ENCODE data around the gene ATP5F1E.
"Not testable (repeated sequence)": the region's sequence is repeated elsewhere in the genome, so short reads cannot be mapped to it uniquely, and the experiment has no call there.

ATP5F1E gene

DNA sequence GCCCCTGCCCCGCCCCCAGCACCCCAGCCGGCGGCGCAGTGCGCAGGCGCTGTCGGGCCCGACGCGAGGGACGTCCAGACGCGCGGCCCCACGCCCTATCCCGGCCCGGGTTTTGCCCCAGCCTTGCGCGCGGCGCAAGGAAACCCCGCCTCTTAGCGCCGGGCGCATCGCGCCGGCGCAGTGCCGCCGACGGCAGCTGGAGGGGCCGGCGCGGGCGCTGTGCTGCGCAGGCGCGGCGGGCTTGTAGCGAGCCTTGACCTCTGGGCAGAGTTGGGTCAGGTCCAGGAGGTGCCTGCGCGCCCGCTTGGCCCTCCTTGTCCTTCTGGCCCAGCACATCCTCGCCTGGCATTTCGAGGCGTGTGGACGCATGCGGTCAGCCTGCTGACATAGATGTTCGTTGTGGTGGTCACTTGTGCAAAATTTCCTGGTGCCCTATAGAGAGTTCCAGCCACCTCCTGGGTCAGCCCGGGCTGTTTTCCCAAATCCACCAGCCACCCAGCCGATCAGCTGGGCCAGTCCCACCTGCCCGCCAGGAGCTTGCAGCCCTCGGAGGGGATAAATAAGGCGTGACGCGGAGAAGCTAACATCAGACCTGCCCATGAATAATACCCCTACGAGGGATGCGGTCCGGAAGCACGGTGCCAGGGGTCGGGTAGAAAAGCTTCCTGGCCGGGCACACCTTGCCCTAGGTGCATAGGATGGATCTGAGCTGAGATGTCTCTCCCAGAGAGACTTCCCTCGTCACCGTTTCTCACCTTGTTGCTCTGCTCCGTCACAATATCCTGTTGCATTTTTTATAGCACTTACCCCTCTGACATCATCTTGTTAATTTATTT is 10.9 kb upstream of the ATP5F1E start:
- DNase-seq: peak; percentile 95

DNA sequence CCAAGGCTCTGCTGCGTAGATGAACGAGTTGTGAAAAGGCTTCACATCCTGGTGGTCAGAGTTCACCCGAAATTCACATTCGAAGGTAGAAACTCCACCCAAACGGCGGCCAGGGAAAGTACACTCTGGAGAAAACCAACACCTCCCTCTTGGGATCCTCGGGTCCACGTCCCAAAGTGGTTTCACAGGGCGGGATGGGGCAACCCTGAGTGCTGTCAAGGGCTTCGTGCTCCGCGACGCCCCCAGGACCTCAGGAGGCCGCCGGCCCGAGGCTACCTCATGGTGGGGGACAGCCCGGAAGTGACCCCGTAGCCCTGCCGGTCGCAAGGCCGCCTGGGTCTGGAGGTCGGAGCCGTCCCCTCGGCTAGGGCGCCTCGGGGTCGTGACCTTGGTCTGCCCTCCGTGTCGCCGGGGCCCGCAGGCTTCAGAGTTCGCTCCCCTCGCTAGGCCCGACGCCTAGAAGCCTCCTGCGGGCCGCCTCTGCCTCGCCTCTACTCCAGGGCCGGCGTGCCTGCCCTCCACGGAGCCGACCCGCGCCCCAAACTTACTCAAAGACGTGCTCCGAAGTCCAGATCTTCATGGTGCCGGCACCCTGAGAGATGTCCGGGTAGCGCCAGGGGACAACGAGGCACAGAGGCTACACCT is 10.1 kb upstream of the ATP5F1E start, which contains the start of gene PRELID3B:
Gene PRELID3B (minus strand): TSS at position 636 of the 645 bp plus-strand sequence. CDS start 56 bp downstream, at position 580.
- no peak for DNase-seq

DNA sequence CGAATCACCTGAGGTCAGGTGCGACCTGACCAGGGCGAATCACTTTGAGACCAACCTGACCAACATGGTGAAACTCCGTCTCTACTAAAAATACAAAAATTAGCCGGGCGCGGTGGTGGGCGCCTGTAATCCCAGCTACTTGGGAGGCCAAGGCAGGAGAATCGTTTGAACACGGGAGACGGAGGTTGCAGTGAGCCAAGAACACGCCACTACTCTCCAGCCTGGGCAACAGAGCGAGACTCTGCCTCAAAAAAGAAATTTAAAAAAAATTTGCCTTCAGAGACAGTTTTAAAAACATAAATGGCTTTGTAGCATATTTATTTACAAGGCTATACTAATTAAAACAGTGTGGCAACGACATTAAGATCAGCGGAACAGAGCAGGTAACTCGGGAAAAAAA is 9.4 kb upstream of the ATP5F1E start:
- not testable (repeated sequence) for DNase-seq

DNA sequence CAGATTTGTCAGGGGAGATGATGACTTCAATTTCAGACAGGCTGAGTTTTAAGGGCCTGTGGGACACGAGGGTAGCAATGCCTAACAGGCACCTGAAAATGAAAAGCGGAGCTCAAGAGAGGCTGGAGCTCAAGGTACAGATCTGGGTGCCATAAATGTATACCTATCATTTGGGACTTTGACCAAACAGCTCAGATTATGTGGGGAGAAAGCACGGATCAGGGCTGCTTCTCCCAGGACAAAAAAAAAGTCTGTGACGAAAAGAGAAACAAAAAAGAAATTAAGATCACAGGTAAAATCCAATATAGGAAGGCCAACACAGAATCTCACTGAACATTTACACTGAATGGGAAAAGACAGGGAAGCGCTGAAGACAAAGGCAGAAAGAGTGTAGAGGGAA is 8.5 kb upstream of the ATP5F1E start:
- no peak for DNase-seq

DNA sequence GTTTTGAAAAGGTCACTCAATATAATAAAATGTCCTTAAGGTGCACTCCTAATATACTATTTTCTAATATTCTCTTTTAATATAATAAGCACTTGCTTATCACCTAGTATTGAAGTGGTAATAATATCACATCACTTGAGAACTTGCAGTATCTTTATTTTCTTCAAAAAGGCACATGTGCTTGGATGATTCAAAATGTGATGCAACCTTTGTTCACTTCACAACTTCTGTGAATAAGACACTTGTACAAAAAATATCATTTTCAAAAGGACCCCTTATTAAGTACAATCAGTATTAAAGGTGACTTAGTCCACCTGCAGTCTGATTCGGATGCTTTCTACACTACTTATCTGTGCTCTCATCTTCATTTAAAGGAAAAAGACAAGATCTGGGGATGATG is 7.1 kb upstream of the ATP5F1E start:
- no peak for DNase-seq

DNA sequence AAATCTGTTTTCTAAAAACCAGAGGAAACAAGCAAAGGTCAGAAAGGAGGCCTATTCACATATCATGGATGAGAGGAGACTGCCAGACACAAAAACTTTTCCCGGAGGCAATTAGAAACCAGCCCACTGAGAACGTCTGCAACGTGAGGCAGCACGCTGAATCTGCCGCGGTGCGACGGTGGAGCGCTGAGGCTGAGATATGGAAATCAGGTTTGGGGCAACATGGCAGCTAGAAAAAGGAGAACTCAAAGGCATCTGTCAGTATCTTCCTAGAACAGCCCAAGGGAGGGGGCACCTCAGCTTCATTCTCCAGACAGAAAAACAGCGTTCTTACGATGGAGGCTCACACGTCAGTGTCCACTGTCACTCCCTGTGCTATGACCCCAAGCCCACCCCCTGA is 5.3 kb upstream of the ATP5F1E start:
- no peak for DNase-seq

DNA sequence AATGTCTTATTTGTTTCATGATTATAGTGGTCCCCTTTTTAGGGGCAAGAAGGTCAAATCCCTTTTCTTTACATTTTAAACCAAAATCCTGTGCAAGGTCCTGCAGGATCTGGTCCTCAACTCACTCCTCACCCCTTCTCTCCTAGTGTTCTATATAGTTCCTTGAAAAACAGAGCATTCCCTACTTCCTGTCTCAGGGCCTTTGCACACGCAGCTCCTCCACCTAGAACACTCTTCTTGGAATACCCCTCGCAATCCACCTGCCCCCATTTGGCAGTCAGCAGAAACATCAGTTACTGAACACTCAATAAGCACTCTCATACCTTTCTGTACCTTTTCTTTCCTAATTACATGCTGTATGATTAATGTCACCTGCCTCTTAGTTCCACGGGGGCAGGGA is 3.2 kb upstream of the ATP5F1E start:
- no peak for DNase-seq

DNA sequence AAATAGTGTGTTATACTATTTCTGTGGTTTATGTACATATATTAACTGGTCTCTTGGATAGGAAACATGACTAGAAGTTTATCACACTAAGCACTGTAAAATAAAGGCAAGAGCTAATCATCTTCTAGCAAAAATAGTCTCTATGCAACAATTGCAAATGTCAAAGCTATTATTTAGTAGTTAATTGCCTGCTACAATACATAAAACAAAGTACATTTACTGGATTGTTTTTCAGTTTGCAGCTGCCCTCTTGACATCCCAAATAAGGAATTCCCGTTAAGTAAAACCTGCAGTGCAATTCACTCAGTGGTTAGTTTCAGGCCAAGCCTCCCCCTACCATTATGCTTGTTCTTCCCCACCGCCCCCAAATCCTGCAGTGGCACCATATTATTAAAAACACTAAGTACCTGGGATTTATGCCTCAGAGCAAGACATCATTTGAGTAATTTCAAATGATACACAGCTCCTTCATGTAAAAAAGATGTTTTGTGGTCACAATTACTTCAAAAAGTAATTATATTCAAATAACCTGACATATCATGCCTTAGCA is 1.6 kb upstream of the ATP5F1E start:
- DNase-seq: no peak

DNA sequence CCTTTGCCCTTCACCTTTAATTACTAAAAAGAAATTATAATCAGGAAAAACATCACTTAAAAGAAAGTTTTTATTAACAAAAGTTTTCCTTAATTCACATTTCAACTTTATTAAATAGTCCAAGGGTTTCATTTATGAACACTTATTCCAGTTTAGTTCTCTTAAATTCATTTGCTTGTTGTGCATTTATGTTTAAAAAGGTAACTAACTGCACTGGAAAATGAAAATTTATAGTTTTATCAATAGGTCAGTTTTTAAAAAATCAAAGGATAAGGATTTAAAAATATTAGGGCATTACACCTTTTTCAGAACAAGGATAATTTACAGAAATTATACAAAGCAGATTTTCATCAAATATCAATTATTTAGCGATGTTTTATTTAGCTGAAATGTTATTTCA is 958 bp upstream of the ATP5F1E start:
- no peak for DNase-seq

DNA sequence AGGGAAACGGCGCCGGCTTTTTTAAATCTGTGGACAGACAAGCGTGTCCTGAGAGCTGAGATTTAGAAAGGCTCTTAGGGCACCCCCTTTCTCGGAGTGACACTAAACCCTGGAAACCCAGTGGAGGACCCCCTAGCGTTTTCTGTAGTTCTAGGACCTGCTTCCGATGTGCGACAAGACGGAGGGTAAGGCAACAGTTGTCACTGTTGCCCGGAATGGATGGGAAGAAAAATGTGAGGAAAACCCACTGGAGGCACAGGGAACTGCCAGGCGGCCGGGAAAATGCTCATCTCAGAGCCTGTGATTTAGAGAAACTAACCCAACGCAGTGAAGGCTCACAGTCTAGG is 551 bp upstream of the ATP5F1E start:
- no peak for DNase-seq

DNA sequence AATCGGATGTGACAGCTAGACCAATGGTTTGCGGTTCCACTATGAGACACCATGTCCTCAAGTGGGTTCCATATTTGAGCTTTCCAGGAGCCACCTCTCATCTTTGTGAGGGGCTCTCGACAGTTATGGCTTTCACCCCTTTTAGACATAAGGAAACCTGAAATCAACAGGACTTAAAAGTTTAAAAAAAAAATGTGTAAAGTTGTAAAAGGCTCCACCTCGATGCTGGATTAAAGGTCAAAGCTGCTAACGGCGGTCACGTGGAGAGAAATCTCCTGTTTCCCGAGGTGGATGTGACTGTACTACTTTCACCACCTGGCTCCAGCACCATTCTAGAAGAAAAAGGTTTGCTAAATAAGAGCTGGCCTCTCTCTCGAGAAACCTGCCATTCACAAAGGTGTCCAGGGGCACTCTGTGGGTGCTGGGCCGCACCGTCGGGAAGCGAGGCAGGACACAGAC is 542 bp downstream of the ATP5F1E start:
- no peak for DNase-seq

DNA sequence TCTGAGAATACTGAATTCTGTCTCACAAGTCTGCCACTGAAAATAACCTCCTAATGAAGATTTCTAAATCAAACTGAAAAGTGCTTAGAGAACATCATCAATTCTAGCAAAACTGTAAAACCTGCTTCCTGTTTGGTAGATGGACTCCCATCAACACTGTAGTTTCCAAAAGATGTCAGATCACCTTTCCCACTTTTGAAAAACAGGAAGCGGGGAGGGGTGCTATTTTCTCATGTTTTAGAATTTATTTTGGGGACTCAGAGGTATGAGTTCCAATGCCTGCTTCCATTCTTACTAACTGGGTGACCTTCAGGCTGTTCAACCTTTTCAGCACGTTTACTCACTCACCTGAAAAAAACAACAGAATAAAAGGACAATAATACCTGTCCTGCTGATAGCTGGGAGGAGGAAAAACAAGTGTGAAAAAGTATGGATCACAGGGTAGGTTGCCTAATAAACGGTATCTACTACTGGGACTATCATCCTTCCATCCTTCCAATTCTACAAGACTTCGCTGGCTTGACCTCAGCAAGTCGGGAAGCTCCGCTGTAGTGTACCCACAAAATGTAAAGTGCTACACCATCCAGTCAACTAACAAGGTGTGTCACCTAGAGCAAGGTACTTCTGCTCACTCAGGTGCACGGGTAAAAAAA is 1.1 kb downstream of the ATP5F1E start:
- no peak for DNase-seq

DNA sequence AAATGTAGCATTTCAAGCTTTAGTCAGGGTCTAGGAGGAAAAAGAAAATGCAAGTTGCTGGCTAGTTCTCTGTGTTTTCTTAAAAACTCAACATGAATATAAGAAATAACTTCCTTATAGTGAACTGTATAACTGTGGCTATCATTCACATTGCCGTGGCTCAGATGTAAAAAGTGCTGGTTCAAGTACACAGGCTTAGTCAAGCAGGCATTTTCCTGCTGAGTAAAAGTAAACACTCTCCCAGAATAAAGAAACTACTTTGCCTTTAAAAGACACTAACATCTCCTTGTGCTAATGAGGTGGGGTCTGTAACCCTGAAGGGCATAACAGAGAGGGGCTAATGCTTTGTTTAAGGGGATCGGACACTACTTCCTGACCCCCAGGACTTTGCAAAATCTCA is 3.3 kb downstream of the ATP5F1E start:
- DNase-seq: no peak

DNA sequence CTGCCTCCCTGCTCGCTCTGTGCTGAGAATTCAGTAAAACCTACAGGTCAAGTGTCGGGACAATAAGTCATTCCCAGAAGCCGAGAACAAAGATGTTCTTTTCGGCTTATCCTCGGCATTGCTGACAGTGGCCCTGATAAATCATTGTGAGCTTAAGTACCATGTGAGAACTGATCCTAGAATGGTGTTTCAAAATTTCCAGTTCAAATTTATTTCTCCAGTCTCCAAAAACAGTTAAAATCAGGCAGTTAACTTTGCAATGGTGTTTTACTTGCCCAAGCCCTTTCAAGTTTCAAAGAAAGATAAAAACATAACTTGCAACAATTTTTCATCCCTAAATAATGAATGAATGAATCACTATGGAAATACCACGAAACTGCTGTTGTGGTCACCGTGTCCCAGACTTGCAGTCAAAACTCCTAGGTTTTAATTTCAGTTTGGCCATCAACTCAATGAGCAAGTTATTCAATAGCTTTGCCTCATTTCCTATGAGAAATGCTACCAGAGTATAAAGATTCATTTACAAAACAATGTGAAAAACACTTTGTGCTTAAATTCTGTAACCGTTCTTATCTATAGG is 4.3 kb downstream of the ATP5F1E start:
- DNase-seq: no peak

DNA sequence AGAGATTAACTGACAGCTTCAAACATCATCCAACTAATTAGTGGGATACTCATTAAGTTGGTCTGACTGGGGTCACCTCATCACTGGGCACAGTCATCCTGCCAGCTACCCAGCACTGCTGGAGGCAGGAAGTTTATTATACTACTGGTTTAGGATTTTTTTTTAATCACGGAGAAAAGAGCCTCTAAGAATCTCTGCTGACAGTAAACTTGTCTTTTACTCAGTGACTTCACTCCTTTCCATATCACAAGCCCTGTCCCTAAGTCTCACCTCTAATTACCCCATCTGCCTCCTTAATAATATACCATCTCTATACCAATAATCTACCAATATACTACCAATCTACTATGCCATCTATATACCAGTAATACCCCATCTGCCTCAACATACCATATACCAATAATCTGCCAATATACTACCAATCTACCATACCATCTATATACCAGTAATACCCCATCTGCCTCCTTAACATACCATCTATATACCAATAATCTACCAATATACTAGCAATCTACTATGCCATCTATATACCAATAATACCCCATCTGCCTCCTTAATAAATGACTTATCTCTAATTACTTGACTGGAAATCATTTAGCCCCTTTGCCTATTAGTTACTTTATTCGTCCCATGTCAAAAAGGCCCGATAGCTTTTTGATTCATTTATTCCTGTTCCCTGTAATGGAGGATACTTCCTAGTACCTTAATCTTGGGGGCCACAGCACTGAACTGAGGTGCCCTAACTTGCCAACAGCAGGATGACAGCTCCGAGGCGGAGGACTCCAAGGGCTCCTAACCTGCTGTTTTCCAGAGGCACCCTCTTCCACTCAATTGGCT is 5.0 kb downstream of the ATP5F1E start:
- no peak for DNase-seq

DNA sequence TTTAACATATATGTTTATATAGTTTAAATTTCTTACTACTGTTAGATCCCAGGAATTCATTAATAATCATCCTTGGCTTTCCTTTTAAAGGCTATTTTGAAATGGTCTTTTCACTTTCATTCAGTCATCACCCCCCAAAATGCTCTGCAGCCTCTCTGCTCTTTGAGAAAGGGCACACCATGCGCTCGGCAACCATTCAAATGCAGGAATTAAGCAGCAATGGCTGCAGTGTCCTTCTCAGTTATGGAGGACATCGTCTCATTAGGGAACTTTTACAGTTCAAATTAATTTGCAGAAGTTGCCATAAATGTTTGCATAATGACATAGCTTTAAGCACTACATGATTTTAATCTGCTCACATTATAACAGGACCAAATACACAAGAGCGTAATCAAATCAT is 6.6 kb downstream of the ATP5F1E start:
- no peak for DNase-seq

DNA sequence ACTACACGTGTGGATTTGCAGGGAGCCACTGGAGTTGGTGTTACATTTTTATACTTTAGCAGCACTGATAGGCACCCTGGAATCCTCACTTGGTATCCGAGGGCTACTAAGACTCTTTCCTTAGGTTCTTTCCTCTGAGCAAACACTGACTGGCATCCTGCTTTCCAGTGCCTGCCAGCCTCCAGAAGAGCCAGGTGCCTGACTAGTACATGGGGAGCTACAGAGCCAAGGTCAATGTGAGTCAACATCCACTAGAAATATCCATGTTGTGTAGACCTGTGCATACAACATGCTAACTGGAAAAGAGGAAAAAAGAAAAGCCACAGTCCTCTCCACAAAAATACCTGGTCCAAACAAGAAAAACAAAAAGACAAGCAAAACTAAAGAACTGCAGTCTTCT is 7.0 kb downstream of the ATP5F1E start:
- DNase-seq: no peak

DNA sequence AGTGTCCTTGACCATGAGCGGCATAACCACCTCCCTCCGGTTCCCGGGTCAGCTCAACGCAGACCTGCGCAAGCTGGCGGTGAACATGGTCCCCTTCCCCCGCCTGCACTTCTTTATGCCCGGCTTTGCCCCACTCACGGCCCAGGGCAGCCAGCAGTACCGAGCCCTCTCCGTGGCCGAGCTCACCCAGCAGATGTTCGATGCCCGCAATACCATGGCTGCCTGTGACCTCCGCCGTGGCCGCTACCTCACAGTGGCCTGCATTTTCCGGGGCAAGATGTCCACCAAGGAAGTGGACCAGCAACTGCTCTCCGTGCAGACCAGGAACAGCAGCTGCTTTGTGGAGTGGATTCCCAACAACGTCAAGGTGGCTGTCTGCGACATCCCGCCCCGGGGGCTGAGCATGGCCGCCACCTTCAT is 8.0 kb downstream of the ATP5F1E start:
- peak; percentile 11 for DNase-seq

DNA sequence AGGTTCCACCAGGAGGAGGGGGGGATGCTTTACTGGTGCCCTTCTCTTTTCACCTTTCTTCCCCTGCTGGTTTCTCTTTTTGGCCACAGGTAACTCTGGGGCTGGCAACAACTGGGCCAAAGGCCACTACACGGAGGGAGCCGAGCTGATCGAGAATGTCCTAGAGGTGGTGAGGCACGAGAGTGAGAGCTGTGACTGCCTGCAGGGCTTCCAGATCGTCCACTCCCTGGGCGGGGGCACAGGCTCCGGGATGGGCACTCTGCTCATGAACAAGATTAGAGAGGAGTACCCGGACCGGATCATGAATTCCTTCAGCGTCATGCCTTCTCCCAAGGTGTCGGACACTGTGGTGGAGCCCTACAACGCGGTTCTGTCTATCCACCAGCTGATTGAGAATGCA is 8.5 kb downstream of the ATP5F1E start:
- peak; percentile 14 for DNase-seq

DNA sequence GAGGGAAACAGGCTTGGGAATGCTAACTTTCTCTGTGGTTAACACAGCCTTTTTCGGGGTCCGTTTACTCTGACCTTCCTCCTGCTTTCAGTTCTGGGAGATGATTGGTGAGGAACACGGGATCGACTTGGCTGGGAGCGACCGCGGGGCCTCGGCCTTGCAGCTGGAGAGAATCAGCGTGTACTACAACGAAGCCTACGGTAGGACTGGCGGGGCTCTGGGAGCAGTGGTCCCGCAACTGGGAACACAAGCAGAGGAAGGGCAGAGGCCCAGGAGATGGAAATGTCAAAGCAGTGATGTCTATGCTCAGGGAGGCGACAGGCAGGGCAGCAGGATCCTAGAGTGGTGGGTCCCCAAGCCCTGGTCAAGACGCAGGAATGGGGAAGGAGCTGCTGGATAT is 9.4 kb downstream of the ATP5F1E start:
- peak; percentile 8 for DNase-seq

DNA sequence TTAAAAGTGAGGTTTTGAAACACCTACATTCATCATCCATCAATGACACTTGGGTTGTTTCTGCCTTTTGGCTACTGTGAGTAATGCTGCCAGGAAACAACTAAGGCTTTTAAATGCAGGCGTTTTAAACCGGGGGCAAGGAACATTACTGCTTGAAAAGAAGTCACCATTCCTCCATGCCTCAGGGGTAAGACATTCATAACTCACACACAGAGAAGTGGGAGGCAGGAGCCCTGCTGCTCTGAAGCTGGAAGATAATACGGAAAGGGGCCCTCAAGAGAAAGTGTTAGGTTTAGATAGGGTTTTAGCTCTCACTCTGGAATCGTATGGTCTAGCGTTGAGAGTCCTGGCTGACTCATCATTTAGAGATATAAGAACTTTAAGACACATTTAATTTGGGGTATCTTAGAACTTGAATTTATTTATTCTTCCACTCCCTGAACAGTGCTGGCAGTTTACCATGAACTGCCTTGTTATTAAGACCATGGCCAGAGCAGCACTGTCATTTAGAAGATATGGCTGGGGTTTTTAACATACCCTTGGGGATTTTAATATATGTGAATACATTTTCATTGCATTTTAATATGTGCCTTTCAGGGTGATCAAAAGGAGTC is 11.1 kb downstream of the ATP5F1E start:
- DNase-seq: no peak

DNA sequence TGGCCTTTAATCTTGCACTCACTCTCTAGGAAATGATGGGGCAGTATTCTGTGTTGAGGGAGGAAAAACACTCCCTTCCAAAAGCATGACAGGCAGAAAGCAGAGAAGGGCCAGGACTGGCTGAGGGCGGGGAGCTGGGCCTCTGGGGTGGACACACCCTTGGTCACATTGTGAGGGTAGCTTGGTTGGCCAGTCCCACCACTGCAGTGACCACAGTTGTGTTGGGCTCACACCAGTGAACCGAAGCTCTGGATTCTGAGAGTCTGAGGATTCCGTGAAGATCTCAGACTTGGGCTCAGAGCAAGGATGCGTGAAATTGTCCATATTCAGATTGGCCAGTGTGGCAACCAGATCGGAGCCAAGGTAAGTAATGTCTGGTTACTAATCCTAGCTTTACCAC is 12.9 kb downstream of the ATP5F1E start, which contains the start of gene TUBB1:
Gene TUBB1 (plus strand): TSS at position 213 of the 400 bp plus-strand sequence. CDS start 94 bp downstream, at position 307.
- peak; percentile 13 for DNase-seq

Measured in activated T-cell treated with anti-CD3 and anti-CD28 coated beads, Interleukin-2, amount 50 U/mL, for 1 hour (primary cell).